Measurements from ENCODE around the gene ITGAE.
"Not testable (repeated sequence)": the region's sequence is repeated elsewhere in the genome, so short reads cannot be mapped to it uniquely, and the experiment has no call there.

Gene ITGAE

DNA sequence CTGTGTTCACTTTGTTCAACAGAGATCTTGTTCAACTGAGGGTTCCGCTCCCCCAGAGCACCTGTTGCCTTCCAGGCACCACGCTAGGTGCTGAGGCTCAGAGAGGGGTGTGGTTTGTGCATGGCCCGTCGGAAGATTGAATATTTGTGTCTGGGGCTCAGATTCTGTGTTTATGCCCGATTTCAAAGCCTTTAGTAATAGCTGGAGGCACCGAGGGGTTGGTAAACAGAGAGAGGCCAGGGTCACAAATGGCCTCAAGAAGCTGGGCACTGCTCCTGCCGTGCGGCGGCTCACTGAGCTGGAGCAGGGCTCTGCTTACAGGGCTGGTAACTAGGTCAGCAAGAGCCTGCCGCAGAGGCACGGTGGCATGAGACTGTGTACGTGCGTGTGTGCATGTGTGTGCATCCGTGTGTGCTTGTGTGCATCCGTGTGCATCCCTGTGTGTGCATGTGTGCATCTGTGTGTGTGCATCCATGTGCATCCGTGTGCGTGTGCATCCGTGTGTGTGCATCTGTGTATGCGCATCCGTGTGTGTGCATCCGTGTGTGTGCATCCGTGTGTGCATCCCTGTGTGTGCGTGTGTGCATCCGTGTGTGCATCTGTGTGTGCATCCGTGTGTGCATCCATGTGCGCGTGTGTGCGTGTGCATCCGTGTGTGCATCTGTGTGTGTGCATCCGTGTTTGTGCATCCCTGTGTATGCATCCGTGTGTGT, 5.4 kb downstream of the ITGAE start:
- DNase-seq, result no peak

DNA sequence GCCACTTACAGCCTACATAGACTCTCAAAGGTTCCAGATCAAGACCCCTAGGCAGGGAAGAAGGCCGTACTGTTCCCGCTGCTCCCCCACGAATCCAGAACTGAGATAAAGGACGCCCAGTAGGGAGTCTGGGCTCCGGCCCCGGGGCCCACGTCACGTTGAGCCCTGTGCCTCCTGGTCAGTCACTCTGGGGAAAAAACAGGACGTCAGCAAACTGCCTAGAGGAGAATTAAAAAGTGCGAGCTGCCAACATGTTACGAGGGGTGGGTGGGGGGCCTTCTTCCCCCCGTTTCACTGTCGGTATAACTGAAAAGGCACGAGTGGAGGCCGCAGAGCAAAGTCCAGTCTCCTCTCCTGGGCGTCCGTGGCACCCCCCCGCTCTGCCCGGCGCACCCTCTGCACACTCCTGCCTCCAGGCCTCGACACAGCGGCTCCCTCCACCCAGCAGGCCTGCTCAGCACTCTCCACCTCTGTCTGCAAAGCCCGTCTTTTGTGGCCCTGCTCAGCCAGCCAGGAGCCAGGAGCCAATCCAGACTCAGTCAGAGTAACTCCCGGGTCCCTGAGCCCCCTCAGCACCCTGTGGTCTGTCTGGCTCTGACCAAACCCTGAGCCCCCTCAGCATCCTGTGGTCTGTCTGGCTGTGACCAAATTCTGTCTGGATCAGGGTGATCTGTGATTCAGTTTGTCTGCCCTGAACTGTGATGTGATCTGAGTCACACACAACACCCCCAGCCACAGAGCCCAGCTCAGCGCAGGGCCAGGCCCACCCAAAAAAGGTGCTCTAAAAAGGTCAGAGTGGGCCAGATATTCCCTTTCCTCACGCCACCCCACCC, 6.2 kb downstream of the ITGAE start:
- DNase-seq, result no peak

DNA sequence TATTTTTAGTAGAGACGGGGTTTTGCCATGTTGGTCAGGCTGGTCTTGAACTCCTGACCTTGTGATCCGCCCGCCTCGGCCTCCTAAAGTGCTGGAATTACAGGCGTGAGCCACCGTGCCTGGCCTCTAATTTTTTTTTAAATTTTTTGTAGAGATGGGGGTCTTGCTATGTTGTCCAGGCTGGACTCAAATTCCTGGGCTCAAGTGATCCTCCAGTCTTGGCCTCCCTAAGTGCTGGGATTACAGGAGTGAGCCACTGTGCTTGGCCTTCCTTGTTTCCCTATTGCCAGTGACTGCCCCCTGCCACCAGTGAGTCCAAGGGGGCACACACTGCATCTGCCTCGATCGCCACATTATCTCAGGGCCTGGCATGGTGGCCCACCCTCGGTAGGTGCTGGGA, 6.8 kb downstream of the ITGAE start:
- not testable (repeated sequence) for DNase-seq

GRCh38 chr17:3793258-3793657, 7.7 kb downstream of the ITGAE start:
- DNase-seq, result not testable (repeated sequence)

DNA sequence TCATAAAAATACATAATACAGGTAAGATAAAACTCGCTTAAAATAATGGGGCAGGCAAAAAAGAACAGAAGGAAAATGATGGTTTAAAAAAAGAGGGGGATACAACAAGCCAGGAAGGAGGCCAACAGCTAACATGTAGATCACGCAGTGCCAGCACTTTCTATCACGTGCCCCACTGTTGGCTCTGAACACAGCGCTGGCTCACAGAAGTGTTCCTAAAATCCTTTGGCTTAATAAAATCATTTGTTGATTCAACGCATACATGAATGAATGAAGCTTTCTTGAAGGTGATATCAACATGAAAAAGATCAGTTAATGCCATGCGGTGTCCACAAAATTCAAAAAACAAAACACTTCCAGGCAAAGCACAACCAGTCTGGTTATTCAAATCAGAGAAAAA, 8.5 kb downstream of the ITGAE start:
- DNase-seq, result no peak

- peak in 1 of 3 donors; percentile 27 for DNase-seq
Observed at GRCh38 chr17:3788200-3788599, 12.8 kb downstream of the ITGAE start.

DNA sequence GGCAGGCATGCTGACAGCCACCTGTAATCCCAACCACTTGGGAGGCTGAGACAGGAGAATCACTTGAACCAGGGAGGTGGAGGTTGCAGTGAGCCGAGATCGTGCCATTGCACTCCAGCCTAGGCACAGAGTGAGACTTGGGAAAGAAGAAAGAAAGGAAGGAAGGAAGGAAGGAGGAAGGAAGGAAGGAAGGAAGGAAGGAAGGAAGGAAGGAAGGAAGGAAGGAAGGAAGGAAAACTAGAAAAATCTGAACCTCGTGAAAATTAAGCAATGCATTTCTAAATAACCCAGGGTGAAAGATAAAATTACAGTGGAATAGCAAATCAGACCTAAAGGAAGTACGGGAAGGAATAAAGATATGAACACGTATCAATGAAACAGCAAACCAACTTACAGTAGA, 15.7 kb downstream of the ITGAE start:
- not testable (repeated sequence) for DNase-seq

- no peak for DNase-seq
Observed at GRCh38 chr17:3782751-3783150, 18.2 kb downstream of the ITGAE start.

DNA sequence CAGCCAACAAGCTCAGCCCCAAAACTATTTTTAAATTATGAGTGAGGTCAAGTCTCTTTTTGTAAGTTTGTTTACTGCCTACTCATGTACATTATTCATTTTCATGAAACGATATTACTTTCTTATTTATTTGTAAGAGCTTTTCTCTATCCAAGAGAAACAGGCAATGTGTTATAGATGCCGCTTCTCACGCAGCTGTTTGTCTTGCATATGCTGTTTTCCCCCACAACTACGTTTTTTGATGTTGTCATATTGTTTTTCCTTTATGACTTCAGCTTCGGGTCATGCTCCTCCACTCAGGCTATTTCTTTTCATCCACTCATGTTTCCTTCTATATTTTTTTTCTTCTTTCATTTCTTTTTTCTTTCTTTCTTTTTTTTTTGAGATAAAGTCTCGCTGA, 20.0 kb downstream of the ITGAE start:
- no peak for DNase-seq

GRCh38 chr17:3777366-3778120, 23.4 kb downstream of the ITGAE start:
- DNase-seq, result no peak

DNA sequence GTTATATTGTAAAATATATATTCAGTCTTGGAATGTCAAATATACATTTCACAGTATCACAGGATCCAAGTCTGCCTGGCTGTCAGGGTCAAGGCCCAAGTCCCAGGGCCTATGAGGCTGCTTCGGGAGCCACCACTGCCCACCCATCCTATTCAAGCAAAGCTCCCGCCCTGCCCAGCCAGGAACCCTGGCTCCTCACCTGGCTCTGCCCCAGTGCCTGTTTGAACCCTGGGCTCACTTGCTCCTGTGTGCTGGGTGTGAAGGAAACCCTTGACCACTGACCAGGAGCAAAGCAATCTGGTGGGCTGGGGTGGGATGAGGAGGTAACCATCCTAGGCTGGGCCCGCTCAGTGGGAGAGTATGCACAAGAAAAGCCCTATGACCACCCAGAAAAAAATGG, 27.0 kb downstream of the ITGAE start:
- no peak for DNase-seq

- DNase-seq, result peak; percentile 28 to 45 (median 40)
Observed at GRCh38 chr17:3773511-3773910, 27.5 kb downstream of the ITGAE start.

GRCh38 chr17:3772764-3773163, 28.2 kb downstream of the ITGAE start:
- no peak for DNase-seq

DNA sequence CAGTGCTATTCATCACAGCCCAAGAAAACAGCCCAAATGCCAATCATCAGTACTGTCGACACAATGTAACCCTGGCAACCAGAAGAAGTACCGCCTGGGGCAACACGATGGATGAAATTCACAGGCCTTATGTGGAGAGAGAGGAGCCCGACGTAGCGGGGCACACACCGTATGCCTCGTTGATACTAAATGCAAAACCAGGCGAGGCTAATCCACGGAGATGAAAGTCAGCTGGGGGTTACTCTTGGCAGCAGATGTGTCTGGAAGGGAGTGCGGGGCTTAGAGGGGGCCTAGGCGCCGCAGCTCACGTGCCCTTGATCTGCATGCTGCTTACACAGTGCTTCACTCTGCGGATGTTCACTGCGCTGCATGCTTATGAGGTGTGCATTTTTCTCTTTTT, 29.8 kb downstream of the ITGAE start:
- no peak for DNase-seq

- DNase-seq, result peak; percentile 20 to 35 (median 29)
Observed at GRCh38 chr17:3770466-3770865, 30.5 kb downstream of the ITGAE start.

DNA sequence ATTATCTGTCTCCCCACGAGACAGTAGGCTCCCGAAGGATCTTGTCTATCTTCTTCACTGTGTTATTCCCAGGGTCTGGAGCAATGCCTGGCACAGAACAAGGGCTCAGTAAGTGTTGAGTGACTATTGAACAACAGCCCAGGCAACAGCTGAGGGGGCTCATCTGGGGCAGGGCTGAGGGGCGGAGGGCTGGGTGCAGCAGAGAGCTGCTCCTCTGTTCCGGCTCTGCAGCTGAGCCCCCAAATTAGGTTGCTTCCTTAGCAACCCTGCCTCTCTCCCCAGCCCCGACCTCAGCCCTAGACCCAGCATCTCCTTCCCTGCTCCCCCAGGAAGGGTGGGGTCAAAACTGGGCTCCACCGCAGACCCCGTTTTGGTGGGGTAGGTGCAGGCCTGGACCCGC, 32.2 kb downstream of the ITGAE start:
- DNase-seq, result no peak

DNA sequence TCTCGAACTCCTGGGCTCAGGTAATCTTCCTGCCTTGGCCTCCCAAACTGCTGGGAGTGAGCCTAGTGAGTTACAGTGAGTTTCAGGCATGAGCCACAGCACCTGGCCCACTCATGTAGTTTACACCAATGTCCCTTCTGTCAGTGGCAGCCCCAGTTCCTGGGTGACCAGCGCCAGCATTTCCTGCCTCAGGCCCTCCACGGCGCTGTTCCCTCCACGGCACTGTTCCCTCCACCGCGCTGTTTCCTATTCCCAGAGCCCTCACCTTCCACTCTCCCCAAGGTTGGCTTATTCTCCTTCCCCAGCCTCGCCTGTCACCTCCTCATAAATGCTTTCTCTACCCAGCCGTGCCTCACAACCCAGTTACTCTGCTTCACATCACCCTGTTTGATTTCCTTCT, 32.6 kb downstream of the ITGAE start:
- no peak for DNase-seq

DNA sequence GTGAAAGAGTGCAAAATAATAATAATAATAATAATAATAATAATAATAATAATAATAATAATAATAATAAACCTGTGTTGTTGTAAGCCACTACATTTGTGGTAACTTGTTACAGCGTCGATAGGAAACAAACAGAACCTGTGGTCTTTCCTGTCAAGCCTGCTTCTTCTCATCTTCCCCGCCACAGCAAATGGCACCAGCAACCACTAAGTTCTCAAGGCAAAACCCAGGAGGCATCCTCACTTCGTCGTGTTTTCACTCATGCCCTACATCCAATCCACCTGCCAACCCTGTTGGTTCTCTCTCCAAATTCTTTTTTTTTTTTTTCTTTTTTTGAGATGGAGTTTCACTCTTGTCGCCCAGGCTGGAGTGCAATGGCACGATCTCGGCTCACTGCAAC, 34.2 kb downstream of the ITGAE start:
- no peak for DNase-seq

DNA sequence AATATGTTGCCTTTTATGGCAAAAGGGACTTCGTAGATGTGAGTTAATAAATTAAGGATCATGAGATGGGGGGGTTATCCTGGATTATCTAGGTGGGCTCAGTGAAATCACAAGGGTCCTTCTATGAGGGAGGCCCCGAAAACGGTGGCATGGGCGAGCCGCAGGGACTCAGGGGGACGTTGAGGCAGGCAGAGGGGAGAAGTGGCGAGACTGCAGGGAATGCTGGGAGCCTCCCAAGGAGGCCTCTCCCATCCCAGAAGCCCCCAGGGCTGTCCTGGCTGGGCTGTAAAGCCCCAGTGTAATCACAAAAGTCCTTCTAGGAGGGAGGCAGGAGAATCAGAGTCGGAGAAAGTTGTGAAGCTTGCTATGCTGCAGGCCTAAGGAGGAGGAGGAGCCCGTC, 35.0 kb downstream of the ITGAE start:
- DNase-seq, result no peak

DNA sequence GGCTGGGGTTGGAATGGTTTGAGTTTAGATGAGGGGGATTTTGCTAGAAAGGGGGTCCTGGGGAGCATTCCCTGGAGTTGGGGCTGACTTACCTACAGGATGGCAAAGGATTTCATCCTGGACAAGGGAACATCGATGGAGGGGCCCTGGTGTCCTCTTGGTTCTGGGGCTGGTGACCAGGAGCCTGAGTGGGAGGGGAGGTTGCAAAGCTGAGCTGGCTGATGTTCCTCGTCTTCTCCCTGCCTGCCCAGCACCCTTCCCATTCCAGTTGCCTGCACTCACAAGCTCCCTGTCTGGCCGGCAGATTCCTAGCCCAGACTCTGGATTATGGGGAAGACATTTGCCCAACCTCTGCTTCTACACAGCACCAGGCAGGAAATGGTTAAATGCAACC, 37.2 kb downstream of the ITGAE start:
- DNase-seq, result peak in 2 of 3 donors; percentile 20 to 38

DNA sequence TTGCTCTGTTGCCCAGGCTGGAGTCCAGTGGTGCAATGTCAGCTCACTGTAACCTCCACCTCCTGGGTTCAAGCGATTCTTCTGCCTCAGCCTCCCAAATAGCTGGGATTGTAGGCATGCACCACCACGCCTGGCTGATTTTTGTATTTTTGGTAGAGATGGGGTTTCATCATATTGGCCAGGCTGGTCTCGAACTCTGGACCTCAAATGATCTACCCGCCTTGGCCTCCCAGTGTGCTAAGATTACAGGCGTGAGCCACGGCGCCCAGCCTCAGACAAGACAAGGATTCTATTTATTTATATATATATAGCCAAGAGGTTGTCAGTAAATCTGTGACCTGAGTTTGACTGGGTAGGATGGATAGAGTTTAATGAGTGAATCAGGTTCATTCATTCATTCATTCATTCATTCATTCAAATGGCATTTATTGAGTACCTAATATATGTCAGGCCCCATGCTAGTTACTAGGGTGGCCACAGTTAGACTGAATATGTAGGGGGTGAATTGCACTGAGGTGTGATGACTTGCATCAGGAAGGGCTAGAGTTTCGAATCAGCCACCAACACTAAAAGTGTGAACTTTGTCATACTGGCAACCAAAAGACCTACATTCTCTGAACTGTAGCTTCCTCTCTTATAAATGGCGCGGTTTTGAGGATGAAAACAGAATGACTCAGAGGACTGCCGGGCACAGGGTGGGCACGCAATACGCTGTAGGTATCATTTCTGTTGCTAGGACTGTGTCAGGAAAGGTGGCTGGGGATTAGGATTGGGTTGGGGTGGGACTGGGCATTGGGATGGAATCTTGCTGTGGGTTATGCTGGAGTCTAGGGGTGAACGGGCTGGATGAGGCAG, 37.8 kb downstream of the ITGAE start:
- DNase-seq, result peak; percentile 38 to 67 (median 55)

GRCh38 chr17:3761918-3762380, 39.0 kb downstream of the ITGAE start:
- no peak for DNase-seq
